Left cardiac atrium (tissue), 4 donors: Measurements from ENCODE around the gene BBOX1. TPM values are rescaled to one million over a fixed set of nuclear protein-coding genes. Genes with fewer than 3 reads are reported as not detected.

Experiments used
- ATAC-seq, 2 donors: fragments of 200-7000 bp; cut with Tn5 transposase; one replicate each; pipeline ENCODE4 v1.9.1; 2020; ENCODE audit warnings: mild to moderate bottlenecking in 2 of 2, moderate library complexity in 2 of 2
- DNase-seq: peaks from one replicate; pipeline ENCODE4 v3.0.0-alpha.2; 2020
- intact Hi-C, 2 donors: fragments of 100-400 bp; cut with DNase I; formaldehyde crosslinking; loops; one replicate each; pipeline versions ENCODE4 v1.14.1 to v1.15.1; 2022 to 2023
- total RNA-seq, 2 donors: library from RNA; stranded (reverse); fragmentation: NEBNext Ultra II Directional; extraction: Animal tissue kit (Norgen Biotek cat#: 25700); gene quantifications; one replicate each; pipeline ENCODE4 v1.2.1, GENCODE V29; 2021
- donor health status: DM: no; HTN: yes; CAD: no.
- donor health status: DM: no; HTN: yes; CAD: no; lungs with severe emphysema.
- donor health status: DM: yes; HTN: yes; CAD: no.
- donor health status: Dilated cardiomyopathy.

The BBOX1 gene
- total RNA-seq, 2 donors from 2014 or later: 0.18 to 0.29 TPM

DNA sequence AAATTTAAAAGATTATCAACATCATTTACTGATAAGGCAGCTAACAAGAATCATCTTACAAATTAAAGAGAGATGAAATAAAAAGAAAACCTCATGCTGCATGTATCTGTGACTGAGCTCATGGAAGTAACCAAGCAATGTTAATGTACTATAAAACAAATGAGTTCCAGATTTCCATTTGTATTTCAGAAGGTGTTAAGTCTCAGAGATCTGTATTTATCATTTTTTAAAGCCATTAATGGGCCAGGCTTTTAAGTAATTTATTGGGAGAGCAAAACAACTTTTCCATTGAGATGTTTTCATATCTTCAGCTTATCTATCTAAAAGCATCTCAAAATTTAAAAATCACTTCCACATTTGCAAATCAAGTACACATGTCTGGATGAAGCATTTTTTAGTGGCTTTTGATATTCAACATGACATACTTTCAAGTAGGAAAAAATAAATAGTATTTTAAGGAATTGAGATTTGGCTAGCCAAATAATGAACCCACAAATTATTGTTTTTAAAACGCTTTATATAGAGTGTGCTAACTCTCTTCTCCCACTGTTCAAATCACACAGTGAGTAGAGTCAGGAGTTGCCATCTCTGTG, 17.9 kb upstream of the BBOX1 start:
- ATAC-seq (no peak), DNase-seq (no peak)
- intact Hi-C loops: no loop called here

DNA sequence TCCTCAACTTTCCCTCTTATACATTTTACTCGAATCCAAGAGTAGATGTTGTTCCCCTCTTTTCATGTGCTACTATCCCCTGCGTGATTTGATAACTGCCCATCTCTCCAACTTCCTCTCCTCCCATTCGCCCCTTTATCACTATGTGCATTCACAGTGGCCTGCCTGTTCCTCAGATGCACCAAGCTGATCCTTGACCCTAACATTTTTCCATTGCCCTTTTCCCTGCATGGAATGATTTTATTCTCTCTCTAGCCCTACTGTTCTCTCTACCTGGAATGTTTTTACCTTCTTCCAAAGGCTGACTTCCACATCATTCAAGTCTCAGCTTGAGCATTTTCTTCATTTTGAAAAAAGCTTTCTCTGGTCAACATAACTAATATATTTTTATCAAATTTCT, 15.8 kb upstream of the BBOX1 start:
- DNase-seq (no peak), ATAC-seq (no peak)
- intact Hi-C loops: no loop called here

DNA sequence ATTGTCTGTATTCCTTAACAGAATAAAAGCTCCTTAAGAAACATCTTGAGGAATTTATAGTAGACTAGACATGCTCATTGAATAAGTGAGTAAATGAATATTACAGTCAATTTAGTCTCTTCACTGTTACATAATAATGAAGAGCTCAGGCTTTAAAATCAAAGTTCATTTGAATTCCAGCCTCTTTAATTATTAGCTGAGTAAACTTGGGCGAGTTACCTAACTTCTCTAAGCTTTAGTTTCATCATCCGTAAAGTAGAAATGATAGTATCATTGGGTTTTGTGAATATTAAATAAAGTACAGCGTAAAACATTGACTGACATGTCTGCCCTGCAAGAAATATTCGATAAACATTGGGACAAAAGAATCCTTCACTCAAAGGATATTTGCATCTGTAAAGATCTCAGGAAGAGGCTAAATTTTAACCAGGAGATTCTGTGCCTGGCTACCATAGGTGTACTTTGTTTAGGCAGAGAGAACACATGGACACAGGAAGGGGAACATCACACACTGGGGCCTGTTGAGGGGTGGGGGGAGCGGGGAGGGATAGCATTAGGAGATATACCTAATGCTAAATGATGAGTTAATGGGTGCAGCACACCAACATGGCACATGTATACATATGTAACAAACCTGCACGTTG, 15.2 kb upstream of the BBOX1 start:
- ATAC-seq (no peak), DNase-seq (no peak)
- intact Hi-C loops: no loop called here

DNA sequence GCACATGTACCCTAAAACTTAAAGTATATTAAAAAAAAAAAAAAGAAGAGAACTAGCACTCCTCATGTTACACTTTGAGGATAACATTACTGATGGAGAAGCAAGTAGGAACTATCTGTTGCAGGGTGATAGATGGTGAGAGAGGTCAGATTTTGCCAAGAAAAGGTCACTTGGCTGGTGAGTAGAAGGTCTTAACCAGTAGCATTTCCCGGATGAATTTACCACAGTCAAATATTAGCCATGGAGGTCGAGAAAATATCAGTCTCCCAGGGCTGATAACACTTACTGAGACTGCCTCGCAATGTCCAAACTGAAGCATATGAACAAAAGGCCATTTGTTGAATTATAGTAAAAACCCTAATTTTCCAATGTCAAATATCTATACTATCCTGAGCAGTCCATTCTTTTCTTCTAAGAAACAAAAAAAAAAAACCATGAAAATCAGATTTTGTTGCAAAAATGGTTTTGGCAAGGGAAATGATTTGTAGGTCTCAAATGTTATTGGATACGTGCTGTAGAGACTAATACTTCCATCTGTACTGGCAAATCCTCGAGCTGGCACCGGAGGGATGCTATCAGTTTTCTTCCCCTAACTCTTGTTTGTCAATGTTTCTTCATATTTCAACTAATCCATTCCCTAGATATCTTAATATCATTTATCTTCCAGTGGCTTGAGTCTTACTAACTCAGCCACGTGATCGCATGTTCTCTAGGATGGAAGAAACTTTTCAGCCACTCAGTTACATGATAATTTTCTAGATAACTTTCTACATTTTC, 14.5 kb upstream of the BBOX1 start:
- intact Hi-C loops: no loop called here
- no peak for ATAC-seq

DNA sequence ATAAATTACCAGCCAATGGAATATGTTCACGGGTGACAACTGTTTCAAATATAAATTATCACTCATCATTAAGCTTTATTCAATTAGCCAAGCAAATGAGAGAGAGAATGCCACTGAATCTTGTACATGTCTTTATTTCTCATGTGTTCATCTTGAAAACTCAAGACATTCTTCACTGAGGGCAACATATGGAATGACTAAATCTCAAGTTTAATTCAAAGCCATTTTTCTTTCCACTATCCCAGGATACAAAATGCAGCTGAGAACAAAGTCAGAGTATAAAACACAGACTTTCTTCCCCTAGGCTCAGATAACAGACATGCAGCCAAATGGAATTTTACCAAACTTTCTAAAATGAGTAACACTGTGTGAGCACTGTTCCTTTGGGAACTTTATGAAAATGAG, 12.1 kb upstream of the BBOX1 start:
- intact Hi-C loops: no loop called here
- DNase-seq (no peak), ATAC-seq (peak in 1 of 2 donors; percentile 74)

More for the DNA sequence above, 14.5 kb upstream of the BBOX1 start:
- no peak for DNase-seq

DNA sequence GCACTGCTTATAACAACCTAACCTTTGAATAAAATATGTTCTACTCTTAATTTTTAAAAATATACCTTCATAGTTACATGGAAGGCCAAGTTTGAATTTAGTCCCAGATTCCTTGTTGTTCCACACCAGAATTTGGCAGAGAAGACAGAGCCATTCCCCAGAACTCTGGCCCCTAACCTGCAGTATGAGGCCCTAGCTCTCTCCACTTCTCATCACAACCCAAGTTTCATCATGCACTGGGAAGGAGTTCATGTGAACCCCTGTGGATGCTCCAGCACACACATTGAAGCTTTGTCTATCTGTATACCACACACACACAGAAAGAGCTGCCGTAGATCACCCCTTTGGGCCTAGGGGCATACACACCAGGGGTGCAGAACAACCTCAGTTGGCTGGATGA, 10.6 kb upstream of the BBOX1 start:
- intact Hi-C loops: no loop called here
- DNase-seq (no peak), ATAC-seq (no peak)

- ATAC-seq: no peak
- intact Hi-C loops: no loop called here
- DNase-seq: no peak
Measured at GRCh38 chr11:27031754-27032153, 8.9 kb upstream of the BBOX1 start.

GRCh38 chr11:27039873-27040272, 742 bp upstream of the BBOX1 start:
- no peak for ATAC-seq
- intact Hi-C loops: no loop called here
- DNase-seq: no peak

DNA sequence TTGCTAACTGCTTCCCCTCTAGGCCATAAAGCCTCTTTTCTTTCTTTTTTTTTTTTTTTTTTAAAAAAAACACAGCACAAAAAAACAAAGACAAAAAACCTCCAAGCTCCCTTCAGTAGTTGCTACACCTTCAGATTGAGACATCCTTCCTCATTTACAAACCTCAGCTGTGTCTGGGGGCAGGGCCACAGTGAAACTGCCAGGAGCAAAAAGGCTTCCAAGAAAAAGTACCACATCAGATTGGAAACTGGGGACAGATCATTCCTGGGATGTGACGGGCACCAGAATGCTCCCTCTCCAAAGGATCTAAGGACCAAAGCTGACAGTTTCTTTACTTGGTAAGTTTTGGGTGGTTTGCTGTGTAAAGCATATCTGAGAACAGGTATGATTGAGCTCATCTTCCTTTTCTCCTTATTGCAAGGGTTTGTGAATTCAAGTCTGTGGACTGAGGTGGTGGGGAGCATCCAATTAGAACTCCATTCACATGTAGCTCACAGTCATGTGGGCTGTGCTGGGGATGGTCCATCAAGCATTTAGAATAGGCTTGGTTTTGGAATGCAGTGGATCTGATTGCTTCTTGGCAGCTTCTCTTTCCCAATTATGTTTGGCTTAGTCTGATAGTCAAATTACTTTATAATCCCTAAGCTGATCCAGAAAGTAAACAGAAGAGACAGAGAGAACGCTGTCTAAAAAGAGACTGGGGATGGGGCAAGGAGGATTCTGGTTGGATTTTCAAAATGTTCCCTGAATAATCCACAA, 705 bp downstream of the BBOX1 start:
- intact Hi-C loops: no loop called here
- DNase-seq (no peak), ATAC-seq (peak in 1 of 2 donors; percentile 15)

- intact Hi-C loops: no loop called here
- ATAC-seq: no peak
- DNase-seq: no peak
Measured at GRCh38 chr11:27046956-27047355, 6.3 kb downstream of the BBOX1 start.

GRCh38 chr11:27052668-27053067, 12.1 kb downstream of the BBOX1 start:
- ATAC-seq (no peak), DNase-seq (no peak)
- intact Hi-C loops: no loop called here

DNA sequence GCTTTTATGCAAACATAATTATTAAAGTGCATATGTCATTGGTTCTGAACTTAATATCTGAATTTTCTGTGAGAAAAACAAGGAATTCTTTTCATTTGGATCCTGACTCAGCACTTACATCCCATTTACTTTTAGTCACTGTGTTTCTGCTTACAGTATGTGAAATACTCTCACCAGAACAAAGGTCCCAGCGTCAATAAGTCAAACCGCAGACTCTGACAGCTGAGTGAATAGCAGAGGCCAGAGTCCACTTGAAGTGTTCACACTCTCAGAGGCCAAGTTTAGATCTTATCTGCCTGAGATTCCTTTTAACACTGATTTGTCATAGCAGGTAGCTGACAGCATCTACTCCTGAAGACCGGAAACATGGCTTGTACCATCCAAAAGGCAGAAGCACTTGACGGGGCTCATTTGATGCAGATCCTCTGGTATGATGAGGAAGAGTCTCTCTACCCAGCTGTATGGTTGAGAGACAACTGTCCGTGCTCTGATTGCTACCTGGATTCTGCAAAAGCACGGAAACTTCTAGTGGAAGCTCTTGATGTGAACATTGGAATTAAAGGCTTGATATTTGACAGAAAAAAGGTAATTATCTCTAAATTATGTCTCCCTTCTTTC, 14.6 kb downstream of the BBOX1 start:
- no peak for DNase-seq
- peak in 1 of 2 donors; percentile 42 for ATAC-seq
- intact Hi-C loops: no loop called here

DNA sequence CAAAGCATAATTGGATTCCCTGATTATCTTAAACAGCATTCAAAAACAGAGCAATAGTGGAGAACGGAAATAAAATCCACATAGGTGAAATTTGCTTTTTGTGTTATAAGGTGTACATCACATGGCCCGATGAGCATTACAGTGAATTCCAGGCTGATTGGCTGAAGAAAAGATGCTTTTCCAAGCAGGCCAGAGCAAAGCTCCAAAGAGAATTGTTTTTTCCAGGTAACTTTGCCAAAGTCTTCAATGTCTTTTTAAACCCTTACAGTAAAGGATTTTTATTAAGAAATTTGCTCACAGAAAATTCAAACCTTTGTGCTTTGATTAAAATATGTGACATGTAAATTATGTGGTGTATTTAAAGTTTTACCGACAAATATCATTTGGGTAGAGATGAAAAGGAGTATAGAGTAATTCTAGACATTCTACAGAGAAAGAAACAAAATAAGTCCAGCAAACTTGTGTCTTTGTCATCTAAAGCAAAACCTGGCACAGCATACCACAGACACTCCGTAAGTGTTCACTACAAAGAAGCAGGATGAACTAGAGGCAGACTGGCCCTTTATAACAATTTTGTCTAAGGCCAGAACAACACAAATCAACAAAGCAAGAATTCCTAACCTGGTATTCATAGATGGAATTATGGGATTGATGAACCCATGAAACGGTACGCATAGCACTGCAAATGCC, 16.6 kb downstream of the BBOX1 start:
- intact Hi-C loops: no loop called here
- no peak for ATAC-seq
- no peak for DNase-seq

DNA sequence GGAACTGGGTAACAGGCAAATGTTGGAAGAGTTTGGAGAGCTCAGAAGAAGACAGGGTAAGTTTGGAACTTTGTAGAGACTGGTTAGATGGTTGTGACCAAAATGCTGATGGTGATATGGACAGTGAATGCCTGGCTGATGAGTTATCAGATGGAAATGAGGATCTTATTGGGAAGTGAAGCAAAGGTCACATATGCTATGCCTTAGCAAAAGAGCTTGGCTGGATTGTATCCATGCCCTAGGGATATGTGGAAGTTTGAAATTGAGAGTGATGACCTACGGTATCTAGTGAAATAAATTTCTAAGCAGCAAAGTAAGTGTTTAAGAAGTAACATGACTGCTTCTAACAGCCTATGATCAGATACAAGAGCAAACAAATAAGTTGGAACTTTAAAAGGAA, 17.8 kb downstream of the BBOX1 start:
- intact Hi-C loops: no loop called here
- ATAC-seq: no peak
- DNase-seq: no peak

- intact Hi-C loops: no loop called here
- ATAC-seq (no peak), DNase-seq (no peak)
Measured at GRCh38 chr11:27059431-27059830, 18.8 kb downstream of the BBOX1 start.

- intact Hi-C loops: no loop called here
- ATAC-seq (no peak), DNase-seq (no peak)
Measured at GRCh38 chr11:27060816-27061460, 20.3 kb downstream of the BBOX1 start.

DNA sequence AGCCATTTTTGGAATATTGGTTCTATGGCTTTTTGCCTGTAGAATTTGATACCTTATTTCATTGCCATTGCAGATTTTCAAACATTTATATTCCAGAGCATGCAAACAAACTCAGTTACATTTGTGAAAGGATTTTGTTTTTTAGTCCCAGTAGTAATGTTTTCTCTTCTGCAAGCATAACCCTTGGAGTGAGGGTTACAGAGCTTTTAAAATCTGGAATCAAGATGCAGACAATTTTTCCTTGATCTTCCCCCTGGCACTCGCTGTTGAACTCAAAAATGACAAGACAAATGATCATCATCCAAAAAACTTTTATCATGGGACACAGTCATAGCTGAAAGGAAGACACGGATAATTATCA, 20.8 kb downstream of the BBOX1 start:
- no peak for ATAC-seq
- intact Hi-C loops: no loop called here
- no peak for DNase-seq

DNA sequence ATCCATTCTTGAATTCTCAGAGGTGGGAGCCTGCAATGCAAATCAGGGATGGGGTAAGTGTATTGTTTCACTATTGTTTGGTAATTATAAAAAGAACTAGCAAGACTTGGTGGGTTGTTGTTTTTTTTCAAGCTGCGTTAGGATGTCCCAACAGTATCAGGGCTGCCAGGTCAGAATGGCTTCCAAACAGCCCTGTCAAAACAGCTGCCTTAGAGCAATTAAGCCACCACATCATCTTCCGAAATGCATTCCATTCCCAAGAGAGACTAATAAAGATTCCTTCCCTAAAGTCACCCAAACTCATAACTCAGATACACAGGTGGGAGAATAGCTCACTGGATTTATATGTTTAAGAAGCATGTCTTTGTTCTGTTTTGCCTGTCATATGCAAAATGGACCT, 23.5 kb downstream of the BBOX1 start:
- no peak for ATAC-seq
- intact Hi-C loops: no loop called here
- no peak for DNase-seq

GRCh38 chr11:27075192-27075591, 34.6 kb downstream of the BBOX1 start:
- intact Hi-C loops: no loop called here
- DNase-seq (no peak), ATAC-seq (no peak)
